Left forelimb (tissue), 1 donor: Measurements from ENCODE around the gene HCFC1.

Experiments used
- DNase-seq: peaks from one replicate; pipeline ENCODE4 v3.0.0-alpha.2; 2018; ENCODE audit warnings: low spot score

Gene HCFC1

GRCh38 chrX:153956044-153956907 is 15.3 kb downstream of the HCFC1 start:
- no peak for DNase-seq

- no peak for DNase-seq
These were observed 16.3 kb downstream of the HCFC1 start for GRCh38 chrX:153955228-153955732.

GRCh38 chrX:153954558-153955227 is 16.9 kb downstream of the HCFC1 start:
- no peak for DNase-seq

- DNase-seq, result no peak
These were observed 17.6 kb downstream of the HCFC1 start for GRCh38 chrX:153953892-153954557.

- DNase-seq, result peak; percentile 78
These were observed 18.2 kb downstream of the HCFC1 start for GRCh38 chrX:153953342-153953830.

GRCh38 chrX:153952373-153953026 is 19.1 kb downstream of the HCFC1 start:
- DNase-seq, result no peak

- DNase-seq, result no peak
These were observed 19.8 kb downstream of the HCFC1 start for GRCh38 chrX:153951683-153952372.

- no peak for DNase-seq
These were observed 21.5 kb downstream of the HCFC1 start for GRCh38 chrX:153950127-153950526.

GRCh38 chrX:153948847-153949805 is 22.5 kb downstream of the HCFC1 start:
- DNase-seq, result no peak

GRCh38 chrX:153948002-153948466 is 23.6 kb downstream of the HCFC1 start:
- no peak for DNase-seq

- DNase-seq, result no peak
These were observed 24.4 kb downstream of the HCFC1 start for GRCh38 chrX:153947009-153947769.

- no peak for DNase-seq
These were observed 25.4 kb downstream of the HCFC1 start for GRCh38 chrX:153945956-153946943.

GRCh38 chrX:153944800-153945150 is 26.8 kb downstream of the HCFC1 start:
- no peak for DNase-seq

GRCh38 chrX:153944140-153944799 is 27.3 kb downstream of the HCFC1 start, which contains the start of gene RENBP:
TSS of gene RENBP (minus strand) at chrX:153944643. CDS start at chrX:153944610, 33 bp downstream.
- DNase-seq, result no peak

- no peak for DNase-seq
These were observed 30.0 kb downstream of the HCFC1 start for GRCh38 chrX:153941336-153942252.

- DNase-seq, result no peak
These were observed 32.0 kb downstream of the HCFC1 start for GRCh38 chrX:153939573-153939972.
